Activated CD8-positive, alpha-beta memory T cell treated with anti-CD3 and anti-CD28 coated beads, Interleukin-2, amount 50 U/mL, for 4 hours (primary cell): ENCODE results near the gene CCDC175.
A peak's percentile ranks its signal among the peaks of the same experiment; 100 is the strongest.

Experiments used
- DNase-seq: peaks from one replicate; pipeline ENCODE4 v3.0.0-alpha.2; 2020

The CCDC175 gene

DNA sequence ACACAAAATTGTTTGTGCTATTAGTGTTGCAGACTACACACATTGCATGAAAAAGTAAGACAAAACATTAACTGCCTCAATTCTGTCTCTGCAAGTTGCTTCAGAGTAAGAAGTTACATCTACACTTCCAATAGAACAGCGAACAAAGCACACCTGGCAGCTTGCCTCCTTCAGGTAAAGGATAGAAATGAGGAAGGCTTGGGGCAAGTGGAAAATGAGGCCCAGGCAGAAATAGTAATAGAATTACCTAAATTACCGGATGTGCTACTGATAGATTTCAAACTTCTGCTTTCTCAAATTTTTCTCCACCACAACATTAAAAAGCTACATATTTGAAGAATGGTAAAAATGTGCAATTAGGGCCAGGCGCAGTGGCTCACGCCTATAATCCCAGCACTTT is 37.7 kb downstream of the CCDC175 start:
- DNase-seq, result no peak

DNA sequence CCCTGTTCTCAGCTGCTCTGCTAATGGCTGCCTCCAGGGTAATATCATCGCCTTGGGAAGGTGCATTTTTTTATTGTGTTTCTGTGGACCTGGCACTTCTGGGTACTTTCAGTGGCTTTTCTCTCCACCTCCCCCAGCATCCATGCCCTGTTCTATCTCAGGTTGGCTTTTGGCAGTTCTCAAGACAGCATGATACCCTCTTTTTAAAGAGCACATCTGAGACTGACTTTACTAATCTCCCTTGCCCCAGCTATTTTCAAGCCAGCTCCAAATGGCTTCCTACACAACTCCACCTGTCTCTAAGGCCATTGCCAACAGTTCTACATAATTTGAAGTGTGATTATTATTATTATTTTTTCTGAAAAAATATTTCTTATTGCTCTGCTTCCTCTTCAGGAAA is 39.1 kb downstream of the CCDC175 start:
- no peak for DNase-seq

DNA sequence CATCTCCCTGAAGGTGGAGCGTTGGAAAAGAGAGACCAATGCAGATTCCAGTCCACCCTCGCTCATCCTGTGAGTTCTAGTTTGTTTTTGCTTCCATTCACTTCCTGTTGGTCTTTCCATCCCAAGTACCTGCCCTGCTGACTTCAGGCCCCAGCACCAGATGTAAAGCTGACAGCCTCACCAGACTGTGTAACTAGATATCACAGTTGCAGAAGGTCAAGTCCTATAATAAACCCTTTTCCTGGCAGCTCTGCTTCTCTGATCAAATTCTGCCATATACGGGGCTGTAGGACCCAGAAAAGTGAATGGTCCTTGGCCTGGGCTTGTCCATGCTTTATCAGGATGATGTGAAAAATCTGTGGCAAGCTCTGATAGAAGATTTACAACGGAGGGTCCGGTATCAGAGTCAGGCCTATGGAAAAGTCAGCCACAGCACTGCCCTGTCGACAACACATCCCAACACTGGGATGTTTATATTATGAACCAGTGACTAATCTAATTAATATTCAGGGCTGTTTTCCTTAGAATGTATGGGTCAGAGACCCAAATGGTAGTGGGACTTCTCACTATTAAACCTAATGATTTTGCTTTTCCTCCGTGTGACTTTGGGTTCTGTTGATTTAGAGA is 42.1 kb downstream of the CCDC175 start:
- DNase-seq, result no peak

DNA sequence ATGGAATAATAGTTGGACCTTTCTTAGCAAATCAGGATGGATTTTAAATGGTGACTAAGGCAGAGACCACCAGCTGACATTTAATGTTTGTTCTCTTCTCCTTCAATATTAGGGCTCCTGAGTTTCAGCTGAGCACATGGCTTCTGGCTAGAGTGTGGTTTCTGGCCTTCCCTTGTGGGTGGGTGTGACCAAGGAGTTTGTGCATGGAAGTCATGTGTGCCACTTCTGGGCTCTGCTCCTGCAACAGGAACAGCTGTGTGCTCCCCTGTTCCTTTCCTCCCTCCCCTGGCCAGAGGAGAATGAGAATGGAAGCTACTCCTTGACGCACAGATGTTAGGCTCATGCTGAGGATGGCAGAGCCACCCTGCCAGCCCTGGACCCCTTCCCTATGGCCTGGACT is 44.2 kb downstream of the CCDC175 start:
- no peak for DNase-seq

DNA sequence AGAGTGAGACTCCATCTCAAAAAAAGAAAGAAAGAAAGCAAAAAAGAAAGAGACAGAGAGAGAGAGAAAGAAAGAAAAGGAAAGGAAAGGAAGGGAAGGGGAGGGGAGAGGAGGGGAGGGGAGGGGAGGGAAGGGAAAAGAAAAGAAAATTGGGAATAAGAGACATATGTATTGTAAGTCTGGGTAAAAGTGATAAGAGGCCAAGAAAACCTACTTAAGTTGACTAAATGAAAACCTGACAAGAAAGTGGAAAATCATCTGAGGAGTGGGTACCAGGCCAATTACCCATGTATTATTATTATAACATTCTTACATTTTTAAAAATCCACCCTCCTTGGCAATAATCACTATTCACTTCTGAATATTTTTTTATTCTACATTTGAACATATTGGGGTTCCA is 46.3 kb downstream of the CCDC175 start:
- no peak for DNase-seq

DNA sequence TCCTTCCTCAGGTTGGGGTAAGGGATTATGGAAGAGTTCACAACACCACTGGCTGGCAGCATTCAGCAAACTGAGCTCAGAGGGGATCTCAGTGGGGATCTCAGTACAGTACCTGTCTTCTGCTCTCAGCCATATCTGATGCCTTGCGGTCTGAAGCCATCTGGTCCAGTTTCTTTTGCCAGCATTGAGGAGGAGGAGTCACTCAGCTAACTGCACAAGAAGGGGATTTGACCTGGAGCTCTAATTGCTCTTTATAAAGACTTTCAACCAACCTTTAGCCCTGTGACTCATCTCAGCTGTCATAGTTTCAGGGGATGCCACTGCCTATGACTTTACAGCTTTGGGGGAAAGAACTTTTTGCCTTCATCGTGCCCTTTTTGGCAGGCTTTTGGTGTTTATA is 47.4 kb downstream of the CCDC175 start:
- DNase-seq, result no peak

DNA sequence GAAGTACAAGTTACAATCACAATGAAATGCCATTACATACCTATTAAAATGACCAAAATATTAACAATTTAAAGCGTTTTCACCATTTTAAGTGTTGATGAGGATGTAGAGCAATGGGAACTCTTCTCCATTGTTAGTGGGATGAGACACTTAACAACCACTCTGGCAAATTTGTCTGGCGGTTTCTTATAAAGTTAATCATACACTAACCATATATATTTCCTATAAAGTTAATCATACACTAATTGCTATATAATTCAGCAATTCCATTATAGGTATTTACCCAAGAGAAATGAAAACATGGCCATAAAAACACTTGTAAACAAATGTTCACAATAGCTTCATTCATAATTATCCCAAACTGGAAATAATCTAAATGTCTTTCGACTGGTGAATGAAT is 56.4 kb downstream of the CCDC175 start:
- no peak for DNase-seq

DNA sequence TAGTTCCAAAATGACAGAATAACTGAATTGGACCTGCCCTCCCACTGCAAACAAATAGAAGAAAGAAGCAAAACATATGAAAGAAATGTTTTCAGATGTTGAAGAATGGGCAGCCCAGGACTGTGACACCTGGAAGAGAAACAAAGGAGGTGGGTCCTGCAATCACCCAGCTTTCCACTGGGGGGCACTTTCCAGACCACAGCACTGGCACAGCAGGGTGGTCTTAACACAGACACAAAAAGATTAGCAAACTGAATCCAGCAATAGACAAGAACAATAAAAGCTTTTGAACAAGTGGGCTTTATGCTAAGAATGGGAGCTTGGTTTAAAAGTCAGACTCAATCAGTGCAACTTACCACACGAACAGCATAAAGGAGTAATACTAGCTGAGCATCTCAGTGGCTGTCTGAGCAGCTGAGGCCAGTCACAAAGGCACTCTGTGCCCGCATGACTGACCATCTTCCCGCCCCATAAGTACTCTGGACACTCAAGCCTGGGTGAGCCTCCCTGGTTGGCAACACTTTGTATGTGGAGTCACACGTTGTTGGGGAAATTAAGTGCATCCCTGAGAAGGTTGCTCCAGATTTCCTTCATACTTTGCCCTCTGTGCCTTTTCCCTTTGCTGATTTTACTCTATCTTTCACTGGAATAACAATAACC is 64.6 kb downstream of the CCDC175 start:
- DNase-seq, result no peak

DNA sequence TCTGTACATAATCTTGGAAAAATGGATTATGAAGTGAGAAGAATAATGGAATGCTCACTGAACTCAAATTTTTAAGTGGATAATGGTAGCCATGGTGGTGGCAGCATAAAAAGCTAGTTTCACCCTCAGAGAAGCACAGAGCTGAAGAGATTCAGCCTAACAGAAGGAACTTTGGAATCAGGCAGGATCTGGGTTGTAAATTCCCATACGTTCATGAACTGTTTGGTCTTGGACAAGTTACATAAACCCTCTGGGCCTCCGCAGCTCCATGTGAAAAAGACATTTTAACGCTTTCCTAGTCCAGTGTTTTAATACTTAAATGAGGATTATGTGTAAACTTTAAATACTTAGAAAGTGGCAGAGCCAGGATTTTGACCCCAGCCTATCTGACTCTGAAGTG is 65.6 kb downstream of the CCDC175 start:
- DNase-seq, result no peak

DNA sequence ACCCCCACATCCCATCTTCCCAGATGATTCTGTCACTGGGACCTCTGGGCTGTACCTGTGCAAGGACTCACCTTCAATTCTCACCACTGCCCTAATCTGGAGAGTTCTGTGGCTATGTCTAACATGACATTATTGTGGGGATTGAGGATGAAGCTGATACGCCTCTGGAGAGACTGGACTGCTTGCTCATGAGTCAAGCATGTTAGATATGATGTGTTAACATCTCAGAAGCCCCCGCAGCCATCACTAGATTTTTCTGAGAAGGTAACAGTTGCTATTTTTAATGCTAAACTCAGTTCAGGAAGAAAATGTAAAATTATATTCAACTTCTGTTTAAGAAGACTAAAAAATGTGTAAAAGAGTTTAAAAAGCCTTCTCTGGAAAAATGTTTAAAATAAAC is 66.6 kb downstream of the CCDC175 start:
- DNase-seq, result no peak

DNA sequence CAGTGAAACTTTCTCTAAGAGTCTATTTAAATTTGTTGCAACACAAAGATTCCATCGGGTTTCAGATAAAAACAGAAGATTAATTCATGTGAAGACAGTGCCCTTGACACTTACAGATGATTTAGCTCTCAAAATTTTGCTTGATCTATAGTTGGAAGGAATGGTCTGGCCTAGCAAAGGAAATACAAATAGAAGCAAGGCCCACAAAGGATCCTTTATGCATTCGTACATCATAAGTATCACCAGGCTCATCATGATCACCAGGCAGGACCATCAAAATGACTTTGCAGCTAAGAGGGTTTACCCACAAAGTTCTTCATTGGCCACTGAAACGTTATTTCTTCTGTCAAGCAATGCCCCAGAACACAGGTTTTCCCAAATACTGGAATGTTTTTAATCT is 67.5 kb downstream of the CCDC175 start:
- DNase-seq, result no peak

DNA sequence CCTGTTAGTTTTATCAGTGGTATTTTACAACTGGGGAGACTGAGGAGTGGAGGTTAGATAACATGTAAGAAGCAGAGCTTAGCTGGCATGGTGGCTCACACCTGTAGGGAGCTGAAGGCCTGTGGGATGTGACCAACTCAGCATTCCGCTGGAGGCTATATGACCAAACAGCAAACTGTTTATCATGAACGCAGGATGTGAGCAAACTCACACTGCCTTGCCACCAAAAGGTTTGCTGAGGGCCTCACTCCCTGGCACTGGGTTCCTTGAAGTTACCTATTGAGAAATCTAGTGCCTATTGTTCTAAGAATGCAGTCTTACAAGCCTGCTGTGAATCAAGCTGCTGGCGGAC is 68.9 kb downstream of the CCDC175 start:
- DNase-seq, result no peak

DNA sequence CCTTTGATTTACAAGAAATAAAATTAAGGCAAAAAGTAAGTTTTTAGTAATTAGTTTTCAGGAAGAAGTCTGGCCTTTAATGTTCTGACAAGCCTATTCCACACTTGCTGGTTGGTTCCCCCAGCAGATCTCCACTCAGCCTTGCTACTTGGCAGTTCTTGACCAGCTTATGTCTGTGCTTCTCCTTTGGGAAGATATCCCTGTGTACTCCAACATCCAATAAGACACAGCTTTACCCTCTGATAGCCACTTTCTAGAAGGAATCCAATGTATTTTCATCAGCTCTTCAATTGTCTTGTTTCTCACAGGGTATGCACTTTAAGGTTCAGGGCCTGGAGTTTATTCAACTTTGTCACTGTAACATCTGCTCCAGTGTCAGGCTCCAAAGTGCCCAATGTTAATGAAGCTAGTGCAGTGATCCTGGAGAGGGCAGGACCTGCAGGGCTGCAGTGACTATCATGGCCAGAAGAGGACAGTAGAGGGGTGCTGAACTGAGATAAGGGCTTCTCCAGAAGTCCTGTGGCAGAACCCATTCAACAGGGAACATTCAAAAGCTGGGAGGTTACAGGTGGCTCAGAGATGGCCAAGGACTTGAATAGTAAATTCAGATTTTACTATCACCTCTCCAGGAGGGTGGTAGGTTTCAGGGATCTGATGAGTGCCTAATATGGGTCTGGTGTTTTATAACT is 69.4 kb downstream of the CCDC175 start:
- peak; percentile 41 for DNase-seq

DNA sequence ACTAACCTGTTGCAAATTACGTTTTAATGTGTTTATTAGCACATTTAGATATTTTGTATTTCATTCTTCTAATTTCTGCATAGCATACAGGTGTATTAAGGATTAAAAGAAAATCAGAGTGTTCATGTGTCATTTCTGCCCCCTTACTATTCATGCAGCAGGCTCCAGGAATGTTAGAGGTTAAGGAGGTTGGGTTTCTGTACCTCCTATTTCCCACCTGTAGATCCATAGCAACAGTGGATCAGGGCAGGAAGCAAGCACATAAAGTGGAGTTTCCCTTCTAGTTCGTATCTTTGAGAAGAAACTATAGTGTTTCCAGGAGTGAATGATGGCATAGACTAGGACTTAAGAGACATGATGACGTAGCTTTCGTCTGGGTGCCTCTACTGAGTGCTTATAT is 73.4 kb downstream of the CCDC175 start:
- DNase-seq, result no peak

DNA sequence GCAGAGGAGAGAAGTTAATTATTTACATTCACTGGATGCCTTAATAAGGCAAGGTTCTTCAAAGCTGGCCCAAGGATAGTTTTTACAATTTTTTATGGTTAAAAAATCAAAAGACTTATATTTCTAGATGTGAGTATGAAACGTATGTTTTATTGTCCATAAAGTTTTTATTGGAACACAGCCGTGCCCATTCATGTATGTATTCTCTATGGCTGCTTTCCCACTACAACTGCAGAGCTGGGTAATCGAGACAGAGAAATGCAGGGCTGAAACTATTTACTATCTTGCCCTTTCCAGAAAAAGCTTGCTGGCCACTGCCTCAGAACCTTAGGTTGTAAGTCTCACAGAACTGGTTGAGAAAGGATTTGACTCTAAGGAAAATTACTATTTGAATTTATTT is 75.9 kb downstream of the CCDC175 start:
- no peak for DNase-seq

DNA sequence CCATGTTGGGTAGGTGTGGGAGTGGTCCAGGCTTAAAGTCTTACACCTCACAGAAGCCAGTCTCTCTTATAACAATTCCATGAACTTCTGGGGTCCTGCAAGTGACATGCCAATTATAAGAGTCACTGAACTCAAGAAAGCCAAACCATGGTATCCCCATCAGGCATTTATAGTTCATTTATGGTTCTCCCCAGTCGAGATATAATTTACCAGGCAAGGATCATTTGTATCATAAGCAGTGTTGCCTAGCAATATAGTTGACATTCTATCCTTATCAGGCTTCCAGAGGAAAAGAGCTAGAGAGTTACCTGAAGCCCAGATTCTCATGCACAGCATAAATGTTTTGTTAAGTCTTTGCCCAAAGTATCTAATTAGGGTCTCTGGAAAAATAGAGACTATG is 84.2 kb downstream of the CCDC175 start:
- DNase-seq, result no peak

DNA sequence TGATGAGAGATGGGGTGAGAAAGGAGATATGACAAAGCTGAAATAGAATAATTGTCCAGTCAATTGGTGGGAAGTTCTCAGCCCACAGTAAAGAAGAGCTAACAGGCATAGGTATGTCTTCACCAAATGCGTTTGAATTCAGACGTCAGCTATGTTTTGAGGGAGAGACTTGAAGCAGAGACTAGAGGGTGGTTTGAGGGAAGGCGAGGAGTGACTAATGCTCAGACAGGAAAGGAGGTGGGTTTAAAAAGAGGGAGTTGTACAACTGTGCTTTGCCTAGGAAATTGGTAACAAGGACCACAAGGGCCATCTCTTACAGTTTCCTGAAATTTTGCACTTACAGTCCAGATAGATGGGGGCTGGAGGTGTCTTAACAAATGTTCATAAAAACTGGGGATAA is 85.9 kb downstream of the CCDC175 start:
- DNase-seq, result no peak

DNA sequence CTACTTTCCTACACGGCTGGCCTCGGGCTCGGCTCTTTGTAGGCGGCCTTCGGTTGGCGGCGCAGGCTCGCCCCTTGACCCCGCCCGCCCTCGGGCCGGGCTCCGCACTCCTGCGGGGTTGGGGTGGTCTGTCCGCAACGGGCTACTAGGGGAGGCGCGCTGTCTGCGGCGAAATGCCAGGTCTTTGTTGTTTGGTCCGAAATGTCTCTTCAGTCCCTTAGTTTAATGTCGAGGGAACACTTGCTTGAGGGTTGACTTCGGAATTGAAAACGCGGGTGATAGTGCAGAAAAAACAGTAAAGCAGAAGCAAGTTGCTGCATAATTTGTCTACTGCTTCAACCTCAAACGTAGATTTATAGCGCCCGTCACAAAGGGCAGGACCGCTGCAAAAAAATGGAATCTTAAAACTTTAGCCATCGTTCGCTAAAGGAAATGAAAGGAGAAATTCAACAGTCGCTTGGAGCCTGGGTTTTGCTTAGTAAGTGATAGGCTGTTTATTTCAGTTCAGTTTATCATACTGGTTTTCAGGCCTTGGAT is 91.9 kb downstream of the CCDC175 start:
- DNase-seq, result no peak

DNA sequence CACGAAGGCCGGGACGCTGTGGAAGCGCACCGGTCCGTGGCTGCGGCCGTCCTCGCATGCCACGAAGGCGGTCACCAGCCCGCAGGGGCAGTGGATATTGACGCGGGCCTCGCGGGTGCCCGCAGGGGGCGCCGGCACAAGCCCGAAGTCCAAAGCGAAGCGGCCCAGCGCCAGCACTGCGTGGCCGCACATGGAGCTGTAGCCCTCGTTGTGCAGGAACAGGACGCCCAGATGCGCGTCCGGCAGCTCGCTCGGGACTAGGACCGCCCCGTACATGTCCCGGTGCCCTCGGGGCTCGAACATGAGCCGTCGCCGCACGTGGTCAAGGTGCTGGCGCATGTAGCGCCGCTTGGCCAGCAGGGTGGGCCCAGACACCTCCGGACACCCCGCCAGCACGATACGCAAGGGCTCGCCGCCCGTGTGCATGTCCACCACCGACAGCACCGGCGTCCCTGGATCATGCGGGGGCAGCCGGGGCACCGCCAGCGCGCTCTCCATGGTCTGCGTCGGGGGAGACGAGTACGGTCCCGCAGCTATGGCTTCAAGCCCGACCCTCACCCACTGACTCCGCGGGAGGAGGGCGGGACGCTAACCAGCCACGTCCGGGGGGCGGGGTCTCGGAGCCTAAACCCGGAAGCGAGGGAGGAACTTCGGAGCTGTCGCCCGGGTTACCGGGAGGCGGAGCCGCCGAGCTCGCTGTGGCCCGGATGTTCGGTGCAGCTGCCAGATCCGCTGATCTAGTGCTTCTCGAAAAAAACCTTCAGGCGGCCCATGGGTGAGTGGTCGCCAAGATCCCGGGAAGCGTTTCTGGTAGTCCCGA is 92.6 kb downstream of the CCDC175 start, which contains the start of the genes JKAMP and L3HYPDH:
Gene JKAMP, plus strand, starts transcription at position 699 of the 820 bp plus-strand sequence. Its CDS starts 73 bp downstream, at position 772.
Gene L3HYPDH, minus strand, starts transcription at position 590 of the 820 bp plus-strand sequence. Its CDS starts 92 bp downstream, at position 498.
- peak; percentile 99 for DNase-seq

DNA sequence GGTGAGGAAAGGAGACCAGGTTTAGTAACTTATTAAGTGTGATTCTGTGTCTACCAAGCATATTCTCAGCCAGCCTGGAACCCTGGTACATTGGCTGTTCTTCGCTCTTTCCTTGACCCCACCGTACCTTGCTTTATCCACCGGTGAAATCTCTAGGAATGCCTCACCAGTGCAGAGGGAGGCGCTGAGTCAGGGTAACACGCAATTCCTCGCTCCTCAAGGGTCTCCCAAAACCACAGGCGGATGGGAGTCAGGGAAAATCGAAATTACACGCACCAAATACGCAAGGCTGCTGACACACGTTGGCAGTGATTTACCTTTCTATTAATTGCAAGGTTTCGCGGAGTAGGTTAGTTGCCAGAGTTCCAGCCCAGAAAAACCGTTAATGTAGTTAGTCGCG is 93.2 kb downstream of the CCDC175 start:
- DNase-seq, result no peak

DNA sequence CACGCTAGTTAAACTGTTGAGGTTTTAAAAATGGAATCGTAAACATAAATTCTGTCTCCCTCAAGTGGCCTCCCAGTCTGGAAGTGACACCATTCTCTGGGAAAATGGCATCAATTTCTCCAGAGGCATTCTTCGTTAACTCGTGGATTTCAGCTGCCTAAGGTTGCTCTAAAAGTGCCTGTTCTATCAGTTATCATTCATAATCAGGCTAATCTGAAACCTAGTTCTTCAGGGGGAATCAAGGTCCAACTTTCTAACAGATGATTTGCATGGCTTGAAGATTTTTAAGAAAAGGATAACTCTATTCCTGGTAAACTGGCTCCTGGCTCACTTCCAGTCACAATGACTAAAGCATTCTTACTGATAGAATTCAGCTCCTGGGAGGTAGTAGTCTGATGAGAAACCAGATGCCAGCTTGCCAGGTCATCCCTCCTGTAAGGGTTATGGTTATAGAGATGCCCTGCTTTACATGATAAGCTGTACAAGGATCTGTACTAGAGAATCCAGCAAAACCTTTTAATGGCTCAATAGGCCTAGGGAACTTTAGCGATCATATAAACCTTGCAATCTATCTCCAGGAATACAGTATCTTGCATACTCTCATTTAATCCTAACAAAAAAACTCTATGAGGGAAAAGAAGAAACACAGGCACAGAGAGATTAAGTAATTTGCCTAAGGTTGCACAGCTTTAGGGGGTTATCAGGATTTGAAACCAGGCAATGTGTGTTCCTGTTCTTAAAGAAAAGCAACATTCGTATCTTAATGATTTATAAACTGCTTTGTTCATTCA is 93.9 kb downstream of the CCDC175 start:
- no peak for DNase-seq

DNA sequence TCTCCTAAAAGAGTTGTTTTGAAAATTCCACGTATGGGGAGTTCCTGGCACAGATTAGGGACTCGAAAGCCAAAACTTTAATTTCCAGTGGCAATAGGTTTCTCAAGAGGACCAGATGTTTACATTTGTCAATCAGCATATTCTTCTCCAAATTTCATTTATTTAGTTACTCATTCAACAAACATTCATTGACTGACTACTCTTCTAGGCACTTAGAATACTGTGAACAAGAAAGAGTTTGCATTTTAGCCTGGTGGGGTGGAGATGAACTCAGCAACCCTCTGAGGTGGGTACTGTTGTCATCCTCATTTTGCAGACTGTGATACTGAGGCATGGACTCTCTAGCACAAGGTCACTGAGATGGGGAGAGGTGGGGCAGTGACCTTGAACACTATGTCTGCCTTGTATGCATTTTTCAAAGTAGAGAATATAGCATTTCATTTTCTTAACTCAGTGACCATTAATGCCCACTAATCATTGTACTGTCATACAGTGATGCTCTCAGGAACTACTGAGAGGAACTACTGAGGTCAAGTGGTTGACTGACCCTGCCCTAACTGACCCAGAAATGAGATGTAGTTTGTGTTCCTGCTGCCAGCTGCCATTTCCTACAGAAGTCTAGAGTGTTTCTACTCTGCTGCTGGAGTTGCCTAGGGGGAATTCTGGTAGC is 94.6 kb downstream of the CCDC175 start:
- DNase-seq, result no peak
